PC-9 (cell line): ENCODE data around the gene GFPT1. TPM values are rescaled to one million over a fixed set of nuclear protein-coding genes. Genes with fewer than 3 reads are reported as not detected.

Source experiments
- BruUV-seq: library from RNA; stranded (reverse); fragments of 400-500 nt; replicated peaks from 2 replicates; lab custom pipeline; 2021; lab: Mats Ljungman, UMichigan
- CTCF ChIA-PET: fragments of 300-600 bp; sonication (Branson Sonifier 250); formaldehyde crosslinking; loops from one replicate; lab custom pipeline; 2022; ENCODE audit warnings: antibody characterized with exemption; lab: Charles Lee
- POLR2A ChIA-PET: fragments of 300-600 bp; sonication (Branson Sonifier 250); formaldehyde crosslinking; loops from one replicate; lab custom pipeline; 2022; ENCODE audit warnings: antibody characterized with exemption; ENCODE audit not compliant: unreplicated experiment; lab: Charles Lee
- DNase-seq, 2 experiments: peaks; one replicate each; pipeline versions ENCODE4 v3.0.0 to v3.0.0-alpha.2; 2015 to 2022; ENCODE audit warnings: mixed read lengths in 1 of 2
- H2AFZ ChIP-seq: fragments of 200-600 bp; sonication (generic); 2 replicates; pipeline ENCODE4 v1.8.1; 2017; ENCODE audit warnings: antibody characterized with exemption
- H3F3A ChIP-seq: fragments of 200-600 bp; sonication (generic); 2 replicates; pipeline ENCODE4 v1.8.1; 2017; ENCODE audit warnings: antibody characterized with exemption, mild to moderate bottlenecking, low read depth; ENCODE audit not compliant: insufficient read depth
- H3K27ac ChIP-seq: fragments of 200-600 bp; sonication (generic); 2 replicates; pipeline ENCODE4 v1.6.1; 2016; ENCODE audit warnings: mixed run types
- H3K27me3 ChIP-seq: fragments of 200-600 bp; sonication (generic); 2 replicates; pipeline ENCODE4 v1.6.1; 2016; ENCODE audit warnings: low read depth, mixed run types; ENCODE audit not compliant: insufficient read depth
- H3K36me3 ChIP-seq: fragments of 200-600 bp; sonication (generic); 2 replicates; pipeline ENCODE4 v1.6.1; 2016; ENCODE audit warnings: low read depth, mixed run types
- H3K4me1 ChIP-seq: fragments of 200-600 bp; sonication (generic); replicated peaks from 2 replicates; pipeline ENCODE4 v1.6.1; 2016; ENCODE audit warnings: mixed run types; ENCODE audit not compliant: insufficient read depth
- H3K4me2 ChIP-seq: fragments of 200-600 bp; sonication (generic); 2 replicates; pipeline ENCODE4 v1.6.1; 2017; ENCODE audit warnings: mixed run types
- H3K4me3 ChIP-seq: fragments of 200-600 bp; sonication (generic); 2 replicates; pipeline ENCODE4 v1.6.1; 2016; ENCODE audit warnings: mixed run types
- H3K79me2 ChIP-seq: fragments of 200-600 bp; sonication (generic); 2 replicates; pipeline ENCODE4 v1.6.1; 2017; ENCODE audit warnings: low read depth, mixed run types
- H3K9me2 ChIP-seq: fragments of 200-600 bp; sonication (generic); 2 replicates; pipeline ENCODE4 v1.8.1; 2017; ENCODE audit warnings: mild to moderate bottlenecking; ENCODE audit not compliant: insufficient read depth
- H3K9me3 ChIP-seq: fragments of 200-600 bp; sonication (generic); 2 replicates; pipeline ENCODE4 v1.8.1; 2016; ENCODE audit warnings: low read depth; ENCODE audit not compliant: insufficient read depth
- H4K20me1 ChIP-seq: fragments of 200-600 bp; sonication (generic); 2 replicates; pipeline ENCODE4 v1.8.1; 2017; ENCODE audit not compliant: insufficient read depth
- CTCF ChIP-seq: fragments of 200-600 bp; sonication (generic); conservative IDR thresholded peaks from 2 replicates; pipeline ENCODE4 v1.6.1; 2017; ENCODE audit warnings: mixed run types, antibody characterized with exemption, mild to moderate bottlenecking, moderate library complexity
- EZH2 ChIP-seq: fragments of 200-600 bp; sonication (generic); IDR thresholded peaks from 2 replicates; pipeline ENCODE4 v1.8.0; 2017; ENCODE audit warnings: antibody characterized with exemption, low read depth
- intact Hi-C: fragments of 100-400 bp; cut with micrococcal nuclease; formaldehyde crosslinking; loops from one replicate; pipeline ENCODE4 v1.10.0; 2022; ENCODE audit not compliant: unreplicated experiment
- total RNA-seq: library from RNA; stranded (reverse); gene quantifications from 2 replicates; pipeline ENCODE4 v1.2.3, GENCODE V29; 2021

GFPT1 gene
- total RNA-seq, 1 experiment from 2014 or later: 58.3 TPM

GRCh38 chr2:69291721-69292120 lies 95.3 kb downstream of the GFPT1 start:
- BruUV-seq: no TSS peak
- no peaks in the 10 kb centered on the region for H3K9me3 ChIP-seq
- no peak for TF ChIP-seq CTCF
- TF ChIP-seq EZH2: no peak
- CTCF ChIA-PET: no interaction called here
- no peaks in the 10 kb centered on the region for H3K4me1 ChIP-seq
- H2AFZ ChIP-seq: no peak overlapping the region
- no peaks in the 10 kb centered on the region for H3K27me3 ChIP-seq
- POLR2A ChIA-PET: interaction anchor here (0.6 kb wide), 1 partner anchor 394 kb away, joined by 3 read pairs; no protein-coding TSS in a partner anchor
- no peaks in the 10 kb centered on the region for H3F3A ChIP-seq
- H3K4me2 ChIP-seq: no peak overlapping the region
- intact Hi-C loops: no loop called here
- H3K27ac ChIP-seq: no peak overlapping the region
- no peaks in the 10 kb centered on the region for H4K20me1 ChIP-seq
- DNase-seq: no peak
- no peaks in the 10 kb centered on the region for H3K79me2 ChIP-seq
- H3K36me3 ChIP-seq: no peaks in the 10 kb centered on the region
- H3K9me2 ChIP-seq: no peaks in the 10 kb centered on the region
- H3K4me3 ChIP-seq: no peak overlapping the region

- TF ChIP-seq EZH2: no peak
- no peak for TF ChIP-seq CTCF
- Histone ChIP-seq H3K4me1 (no peaks in the 10 kb centered on the region), H3K36me3 (no peaks in the 10 kb centered on the region), H3K79me2 (no peaks in the 10 kb centered on the region), H2AFZ (no peak overlapping the region), H3K4me3 (no peak overlapping the region), H3K9me3 (no peaks in the 10 kb centered on the region), H3K27ac (no peak overlapping the region), H3K27me3 (no peaks in the 10 kb centered on the region), H4K20me1 (no peaks in the 10 kb centered on the region), H3F3A (no peaks in the 10 kb centered on the region), H3K4me2 (no peak overlapping the region), H3K9me2 (no peaks in the 10 kb centered on the region)
- intact Hi-C loops: no loop called here
- ChIA-PET POLR2A (no interaction called here), CTCF (no interaction called here)
- DNase-seq: no peak
- no TSS peak for BruUV-seq
Measured at GRCh38 chr2:69291004-69291650, 95.9 kb downstream of the GFPT1 start.

GRCh38 chr2:69288429-69288828 lies 98.6 kb downstream of the GFPT1 start:
- TF ChIP-seq EZH2 (no peak), CTCF (no peak)

More at GRCh38 chr2:69288429-69288828, 98.6 kb downstream of the GFPT1 start:
- H4K20me1 ChIP-seq: no peaks in the 10 kb centered on the region
- H3K36me3 ChIP-seq: no peaks in the 10 kb centered on the region
- H3K4me2 ChIP-seq: no peak overlapping the region
- POLR2A ChIA-PET: no interaction called here
- intact Hi-C loops: no loop called here
- no TSS peak for BruUV-seq
- no peaks in the 10 kb centered on the region for H3K9me2 ChIP-seq
- H3F3A ChIP-seq: no peaks in the 10 kb centered on the region
- H3K9me3 ChIP-seq: no peaks in the 10 kb centered on the region
- no peak overlapping the region for H3K4me3 ChIP-seq
- CTCF ChIA-PET: no interaction called here
- no peaks in the 10 kb centered on the region for H3K4me1 ChIP-seq
- no peak overlapping the region for H2AFZ ChIP-seq
- no peaks in the 10 kb centered on the region for H3K27me3 ChIP-seq
- no peak for DNase-seq
- no peak overlapping the region for H3K27ac ChIP-seq
- no peaks in the 10 kb centered on the region for H3K79me2 ChIP-seq
